Measurements from ENCODE around the gene SH3RF3. TPM values are rescaled to one million over a fixed set of nuclear protein-coding genes. Genes with fewer than 3 reads are reported as not detected.

The SH3RF3 gene
- total and polyA plus RNA-seq, 9 of the 15 experiments (the other 6 are each of a cell fraction or from before 2014, with no cell fraction given): 0.02 TPM; not detected in 8

DNA sequence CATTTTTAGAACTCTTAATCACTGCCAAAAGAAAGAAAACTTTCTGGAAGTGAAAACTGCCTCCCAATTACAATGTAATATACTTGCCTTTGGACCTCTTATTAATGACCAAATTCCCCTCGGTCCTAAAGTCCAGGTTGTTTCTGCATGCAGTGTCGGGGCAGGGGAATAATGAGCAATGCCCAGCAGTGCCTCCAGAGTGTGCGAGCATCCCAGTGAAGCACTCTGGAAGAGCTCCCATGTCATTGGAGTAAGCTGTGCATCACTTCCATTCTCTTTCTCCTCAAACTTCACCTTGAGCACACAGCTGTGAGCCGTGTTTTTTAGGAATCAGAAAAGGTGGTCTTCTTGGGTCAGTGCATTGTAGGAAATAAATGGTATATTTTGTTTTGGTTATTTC, 107.1 kb downstream of the SH3RF3 start:
- intact Hi-C loops (cut with micrococcal nuclease) (no loop called here), in situ Hi-C loops (cut with MboI) (no loop called here)
- no peak for DNase-seq (ENCODE audit: extremely low read depth in 1 of 4, low spot score in 3 of 4)
- Histone ChIP-seq H3K4me1 (replicated peaks in 1 of 2; ENCODE audit: control insufficient read depth in 2 of 2, insufficient read depth in 2 of 2, low read length in 2 of 2) (no peaks in the 10 kb centered on the region), H4K20me1 (replicated peaks; ENCODE audit: control insufficient read depth, insufficient read depth, low read length) (peaks cover 3% of the 10 kb centered on the region; the same call in 1 of the 2 replicates), H3K9me1 (ENCODE audit: control insufficient read depth, insufficient read depth, low read length) (no peaks in the 10 kb centered on the region), H3K27ac (ENCODE audit: extremely low read depth, low read depth, low read length) (no peak overlapping the region), H3K36me3 (ENCODE audit: control insufficient read depth, insufficient read depth, low read length) (no peaks in the 10 kb centered on the region), H3K4me2 (ENCODE audit: insufficient read depth, low read length) (no peak overlapping the region), H2AFZ (ENCODE audit: low read depth, low read length) (no peak overlapping the region), H3K79me2 (ENCODE audit: control insufficient read depth, insufficient read depth, low read length) (no peaks in the 10 kb centered on the region), H3K9ac (ENCODE audit: insufficient read depth in 1 of 2, low read depth in 2 of 2, low read length in 2 of 2) (no peak overlapping the region), H3K27me3 (ENCODE audit: control insufficient read depth in 2 of 2, insufficient read depth in 2 of 2, low read length in 2 of 2) (peaks cover 10 to 18% of the 10 kb centered on the region in 2 experiments; a peak in 3 of 5 replicates), H3K9me3 (replicated peaks; ENCODE audit: control insufficient read depth, insufficient read depth, low read depth, low read length) (no peaks in the 10 kb centered on the region), H3K4me3 (no peak overlapping the region)
- FAIRE-seq: no peak
- BruUV-seq (replicated peaks): no TSS peak
- WGBS (ENCODE audit: insufficient coverage, low coverage, missing lambda C conversion rate): 0% methylated on average over 4 of the region's 4 CpGs
- TF ChIP-seq, protein P1, sequence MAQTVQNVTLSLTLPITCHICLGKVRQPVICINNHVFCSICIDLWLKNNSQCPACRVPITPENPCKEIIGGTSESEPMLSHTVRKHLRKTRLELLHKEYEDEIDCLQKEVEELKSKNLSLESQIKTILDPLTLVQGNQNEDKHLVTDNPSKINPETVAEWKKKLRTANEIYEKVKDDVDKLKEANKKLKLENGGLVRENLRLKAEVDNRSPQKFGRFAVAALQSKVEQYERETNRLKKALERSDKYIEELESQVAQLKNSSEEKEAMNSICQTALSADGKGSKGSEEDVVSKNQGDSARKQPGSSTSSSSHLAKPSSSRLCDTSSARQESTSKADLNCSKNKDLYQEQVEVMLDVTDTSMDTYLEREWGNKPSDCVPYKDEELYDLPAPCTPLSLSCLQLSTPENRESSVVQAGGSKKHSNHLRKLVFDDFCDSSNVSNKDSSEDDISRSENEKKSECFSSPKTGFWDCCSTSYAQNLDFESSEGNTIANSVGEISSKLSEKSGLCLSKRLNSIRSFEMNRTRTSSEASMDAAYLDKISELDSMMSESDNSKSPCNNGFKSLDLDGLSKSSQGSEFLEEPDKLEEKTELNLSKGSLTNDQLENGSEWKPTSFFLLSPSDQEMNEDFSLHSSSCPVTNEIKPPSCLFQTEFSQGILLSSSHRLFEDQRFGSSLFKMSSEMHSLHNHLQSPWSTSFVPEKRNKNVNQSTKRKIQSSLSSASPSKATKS (CRISPR knock-in tag; IDR thresholded peaks at IDR 0.05): no peak
- TF ChIP-seq ZNF133 (CRISPR knock-in tag; IDR thresholded peaks at IDR 0.05): no peak
- TF ChIP-seq, protein P2, sequence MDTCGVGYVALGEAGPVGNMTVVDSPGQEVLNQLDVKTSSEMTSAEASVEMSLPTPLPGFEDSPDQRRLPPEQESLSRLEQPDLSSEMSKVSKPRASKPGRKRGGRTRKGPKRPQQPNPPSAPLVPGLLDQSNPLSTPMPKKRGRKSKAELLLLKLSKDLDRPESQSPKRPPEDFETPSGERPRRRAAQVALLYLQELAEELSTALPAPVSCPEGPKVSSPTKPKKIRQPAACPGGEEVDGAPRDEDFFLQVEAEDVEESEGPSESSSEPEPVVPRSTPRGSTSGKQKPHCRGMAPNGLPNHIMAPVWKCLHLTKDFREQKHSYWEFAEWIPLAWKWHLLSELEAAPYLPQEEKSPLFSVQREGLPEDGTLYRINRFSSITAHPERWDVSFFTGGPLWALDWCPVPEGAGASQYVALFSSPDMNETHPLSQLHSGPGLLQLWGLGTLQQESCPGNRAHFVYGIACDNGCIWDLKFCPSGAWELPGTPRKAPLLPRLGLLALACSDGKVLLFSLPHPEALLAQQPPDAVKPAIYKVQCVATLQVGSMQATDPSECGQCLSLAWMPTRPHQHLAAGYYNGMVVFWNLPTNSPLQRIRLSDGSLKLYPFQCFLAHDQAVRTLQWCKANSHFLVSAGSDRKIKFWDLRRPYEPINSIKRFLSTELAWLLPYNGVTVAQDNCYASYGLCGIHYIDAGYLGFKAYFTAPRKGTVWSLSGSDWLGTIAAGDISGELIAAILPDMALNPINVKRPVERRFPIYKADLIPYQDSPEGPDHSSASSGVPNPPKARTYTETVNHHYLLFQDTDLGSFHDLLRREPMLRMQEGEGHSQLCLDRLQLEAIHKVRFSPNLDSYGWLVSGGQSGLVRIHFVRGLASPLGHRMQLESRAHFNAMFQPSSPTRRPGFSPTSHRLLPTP (IDR thresholded peaks at IDR 0.05; ENCODE audit: borderline replicate concordance, extremely low read depth, insufficient read length): no peak
- no peak for TF ChIP-seq ZKSCAN8 (CRISPR knock-in tag; IDR thresholded peaks at IDR 0.05)
- no peak for TF ChIP-seq RBM25 (IDR thresholded peaks at IDR 0.05; ENCODE audit: low read depth, low read length, severe bottlenecking)
- no peak for TF ChIP-seq ZBTB1 (CRISPR knock-in tag; IDR thresholded peaks at IDR 0.05; ENCODE audit: borderline replicate concordance, low read depth)
- no peak for TF ChIP-seq MAFG (tag; conservative IDR thresholded peaks at IDR 0.05)
- no peak for ATAC-seq
- CTCF ChIA-PET (ENCODE audit: low intra/inter-chr PET ratio): no interaction called here
- POLR2A ChIA-PET: no interaction called here
